HEK293 (cell line): ENCODE results near the gene UBE2M.

Source experiments
- EGR2 ChIP-seq: fragments of 450-650 bp; formaldehyde crosslinking; IDR thresholded peaks from 2 replicates; pipeline ENCODE4 v1.5.1; 2016; ENCODE audit warnings: low read depth, missing biosample characterization, missing genetic modification characterization
- GFI1B ChIP-seq: fragments of 450-650 bp; formaldehyde crosslinking; IDR thresholded peaks from 2 replicates; pipeline ENCODE4 v1.5.1; 2016; ENCODE audit warnings: missing biosample characterization, missing genetic modification characterization
- HOXA7 ChIP-seq: sonication (generic); formaldehyde crosslinking; IDR thresholded peaks from 2 replicates; pipeline ENCODE4 v1.8.1; 2022; ENCODE audit warnings: missing genetic modification reagents, borderline replicate concordance
- KLF16 ChIP-seq: fragments of 450-650 bp; formaldehyde crosslinking; IDR thresholded peaks from 2 replicates; pipeline ENCODE4 v1.5.1; 2017; ENCODE audit warnings: missing biosample characterization, missing genetic modification characterization
- SP7 ChIP-seq: fragments of 450-650 bp; formaldehyde crosslinking; IDR thresholded peaks from 2 replicates; pipeline ENCODE4 v1.5.1; 2016; ENCODE audit warnings: missing biosample characterization, missing genetic modification characterization
- ZBTB17 ChIP-seq: fragments of 450-650 bp; formaldehyde crosslinking; IDR thresholded peaks from 2 replicates; pipeline ENCODE4 v1.5.1; 2016; ENCODE audit warnings: missing biosample characterization, missing genetic modification characterization
- ZBTB20 ChIP-seq: fragments of 450-650 bp; formaldehyde crosslinking; IDR thresholded peaks from 2 replicates; pipeline ENCODE4 v1.5.1; 2016; ENCODE audit warnings: missing biosample characterization, missing genetic modification characterization
- ZNF121 ChIP-seq: fragments of 450-650 bp; formaldehyde crosslinking; IDR thresholded peaks from 2 replicates; pipeline ENCODE4 v1.5.1; 2016; ENCODE audit warnings: missing biosample characterization, missing genetic modification characterization
- ZNF146 ChIP-seq: fragments of 450-650 bp; formaldehyde crosslinking; IDR thresholded peaks from 2 replicates; pipeline ENCODE4 v1.5.1; 2016; ENCODE audit warnings: missing biosample characterization, missing genetic modification characterization
- ZNF211 ChIP-seq: fragments of 450-650 bp; formaldehyde crosslinking; IDR thresholded peaks from 2 replicates; pipeline ENCODE4 v1.5.1; 2016; ENCODE audit warnings: low read depth, missing biosample characterization, missing genetic modification characterization
- ZNF266 ChIP-seq: fragments of 450-650 bp; formaldehyde crosslinking; IDR thresholded peaks from 2 replicates; pipeline ENCODE4 v1.5.1; 2016; ENCODE audit warnings: missing biosample characterization, missing genetic modification characterization, low read depth
- ZNF426 ChIP-seq: fragments of 450-650 bp; formaldehyde crosslinking; IDR thresholded peaks from 2 replicates; pipeline ENCODE4 v1.5.1; 2017; ENCODE audit warnings: missing biosample characterization, missing genetic modification characterization, mild to moderate bottlenecking, inconsistent platforms, moderate library complexity
- ZNF48 ChIP-seq: fragments of 450-650 bp; formaldehyde crosslinking; IDR thresholded peaks from 2 replicates; pipeline ENCODE4 v1.5.1; 2016; ENCODE audit warnings: missing biosample characterization, missing genetic modification characterization
- ZNF501 ChIP-seq: fragments of 450-650 bp; formaldehyde crosslinking; IDR thresholded peaks from 2 replicates; pipeline ENCODE4 v1.5.1; 2016; ENCODE audit warnings: missing biosample characterization, missing genetic modification characterization
- ZNF514 ChIP-seq: fragments of 450-650 bp; formaldehyde crosslinking; IDR thresholded peaks from 2 replicates; pipeline ENCODE4 v1.5.1; 2016; ENCODE audit warnings: missing biosample characterization, missing genetic modification characterization
- ZNF530 ChIP-seq: fragments of 450-650 bp; formaldehyde crosslinking; IDR thresholded peaks from 2 replicates; pipeline ENCODE4 v1.5.1; 2016; ENCODE audit warnings: low read depth, missing biosample characterization, missing genetic modification characterization
- ZNF600 ChIP-seq: fragments of 450-650 bp; formaldehyde crosslinking; IDR thresholded peaks from 2 replicates; pipeline ENCODE4 v1.5.1; 2016; ENCODE audit warnings: missing biosample characterization, missing genetic modification characterization
- ZNF76 ChIP-seq: fragments of 450-650 bp; formaldehyde crosslinking; IDR thresholded peaks from 2 replicates; pipeline ENCODE4; 2016; ENCODE audit warnings: low read depth, missing biosample characterization, missing genetic modification characterization, borderline replicate concordance
- ZNF791 ChIP-seq: fragments of 450-650 bp; formaldehyde crosslinking; IDR thresholded peaks from 2 replicates; pipeline ENCODE4 v1.5.1; 2016; ENCODE audit warnings: missing biosample characterization, missing genetic modification characterization
- ZNF837 ChIP-seq: fragments of 450-650 bp; formaldehyde crosslinking; IDR thresholded peaks from 2 replicates; pipeline ENCODE4 v1.5.1; 2016; ENCODE audit warnings: missing biosample characterization, missing genetic modification characterization
- TF ChIP-seq, protein P1 (sequence below): fragments of 450-650 bp; formaldehyde crosslinking; IDR thresholded peaks from 2 replicates; pipeline ENCODE4 v1.5.1; 2016; ENCODE audit warnings: missing biosample characterization, missing genetic modification characterization
- TF ChIP-seq, protein P2 (sequence below): fragments of 450-650 bp; IDR thresholded peaks from 2 replicates; pipeline ENCODE4 v1.5.1; 2018; ENCODE audit warnings: missing biosample characterization, missing genetic modification characterization
- TF ChIP-seq, protein P3 (sequence below): fragments of 450-650 bp; formaldehyde crosslinking; conservative IDR thresholded peaks from 2 replicates; pipeline ENCODE4 v1.5.1; 2016; ENCODE audit warnings: low read depth, missing biosample characterization, missing genetic modification characterization
- TF ChIP-seq, protein P4 (sequence below): fragments of 450-650 bp; formaldehyde crosslinking; IDR thresholded peaks from 2 replicates; pipeline ENCODE4 v1.5.1; 2017; ENCODE audit warnings: missing biosample characterization, missing genetic modification characterization
- TF ChIP-seq, protein P5 (sequence below): fragments of 450-650 bp; formaldehyde crosslinking; IDR thresholded peaks from 2 replicates; pipeline ENCODE4 v1.5.1; 2017; ENCODE audit warnings: missing biosample characterization, missing genetic modification characterization
- TF ChIP-seq, protein P6 (sequence below): fragments of 450-650 bp; formaldehyde crosslinking; IDR thresholded peaks from 2 replicates; pipeline ENCODE4 v1.5.1; 2017; ENCODE audit warnings: missing biosample characterization, missing genetic modification characterization

The UBE2M gene

DNA sequence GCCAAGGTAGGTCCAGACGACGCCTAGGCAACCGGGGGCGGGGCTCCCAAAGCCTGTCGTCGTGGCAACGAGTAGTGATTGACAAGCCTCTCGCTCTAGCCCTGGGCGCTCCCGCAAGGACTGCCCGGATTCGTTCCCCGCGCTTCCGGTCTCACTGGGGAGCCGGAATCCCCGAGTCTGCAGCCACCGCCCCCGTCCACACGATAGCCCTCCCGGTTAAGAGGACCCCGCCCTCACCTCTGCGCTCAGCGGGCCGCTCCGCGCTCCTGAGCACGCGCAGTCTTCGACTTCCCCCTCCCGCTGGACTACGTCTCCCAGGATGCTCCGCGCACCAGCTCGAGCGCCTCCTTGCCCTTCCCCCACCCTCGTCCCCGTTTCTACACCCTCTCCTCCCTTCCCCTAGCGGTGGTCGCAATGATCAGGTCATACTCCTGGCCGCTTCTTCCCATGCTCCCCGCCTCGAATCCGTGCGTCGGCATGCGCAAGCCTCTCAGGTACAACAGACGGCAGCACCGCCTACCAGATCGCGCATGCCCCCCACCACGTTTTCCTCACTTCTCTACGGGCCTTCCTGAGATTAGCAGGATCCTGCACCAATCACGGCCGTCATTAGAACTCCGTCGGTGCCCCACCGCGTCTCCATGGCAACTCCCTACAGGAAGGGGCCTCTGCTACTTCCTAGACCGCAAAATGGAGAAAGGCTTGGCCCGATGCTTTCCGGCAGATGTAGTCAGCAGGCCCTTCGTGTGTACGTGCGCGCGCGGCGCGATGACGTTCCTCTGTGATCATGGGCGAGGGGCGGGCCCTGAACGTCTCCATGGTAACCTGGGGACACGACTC, 14.6 kb upstream of the UBE2M start, which contains the start of gene MZF1 (continued):
- TF ChIP-seq ZBTB17 (peak; percentile 99), ZNF76 (tag by site-specific recombination) (peak; percentile 95), ZNF211 (tag by site-specific recombination) (no peak), ZNF121 (no peak), HOXA7 (CRISPR knock-in tag) (no peak), ZNF501 (tag by site-specific recombination) (peak; percentile 83), ZNF837 (tag by site-specific recombination) (no peak), ZNF791 (tag by site-specific recombination) (no peak), EGR2 (tag by site-specific recombination) (peak; percentile 69), ZNF266 (tag by site-specific recombination) (no peak), ZBTB20 (tag by site-specific recombination) (peak; percentile 53; the same call in 1 of the 2 replicates), ZNF146 (tag by site-specific recombination) (no peak), KLF16 (tag by site-specific recombination) (peak; percentile 68), ZNF530 (tag by site-specific recombination) (no peak), ZNF514 (tag by site-specific recombination) (no peak), ZNF426 (no peak), GFI1B (tag by site-specific recombination) (no peak; the same call in 1 of the 2 replicates), ZNF600 (tag by site-specific recombination) (no peak), ZNF48 (tag by site-specific recombination) (no peak), SP7 (tag by site-specific recombination) (peak; percentile 77)
- TF ChIP-seq, protein P1, sequence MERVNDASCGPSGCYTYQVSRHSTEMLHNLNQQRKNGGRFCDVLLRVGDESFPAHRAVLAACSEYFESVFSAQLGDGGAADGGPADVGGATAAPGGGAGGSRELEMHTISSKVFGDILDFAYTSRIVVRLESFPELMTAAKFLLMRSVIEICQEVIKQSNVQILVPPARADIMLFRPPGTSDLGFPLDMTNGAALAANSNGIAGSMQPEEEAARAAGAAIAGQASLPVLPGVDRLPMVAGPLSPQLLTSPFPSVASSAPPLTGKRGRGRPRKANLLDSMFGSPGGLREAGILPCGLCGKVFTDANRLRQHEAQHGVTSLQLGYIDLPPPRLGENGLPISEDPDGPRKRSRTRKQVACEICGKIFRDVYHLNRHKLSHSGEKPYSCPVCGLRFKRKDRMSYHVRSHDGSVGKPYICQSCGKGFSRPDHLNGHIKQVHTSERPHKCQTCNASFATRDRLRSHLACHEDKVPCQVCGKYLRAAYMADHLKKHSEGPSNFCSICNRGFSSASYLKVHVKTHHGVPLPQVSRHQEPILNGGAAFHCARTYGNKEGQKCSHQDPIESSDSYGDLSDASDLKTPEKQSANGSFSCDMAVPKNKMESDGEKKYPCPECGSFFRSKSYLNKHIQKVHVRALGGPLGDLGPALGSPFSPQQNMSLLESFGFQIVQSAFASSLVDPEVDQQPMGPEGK: peak; percentile 98
- TF ChIP-seq, protein P2, sequence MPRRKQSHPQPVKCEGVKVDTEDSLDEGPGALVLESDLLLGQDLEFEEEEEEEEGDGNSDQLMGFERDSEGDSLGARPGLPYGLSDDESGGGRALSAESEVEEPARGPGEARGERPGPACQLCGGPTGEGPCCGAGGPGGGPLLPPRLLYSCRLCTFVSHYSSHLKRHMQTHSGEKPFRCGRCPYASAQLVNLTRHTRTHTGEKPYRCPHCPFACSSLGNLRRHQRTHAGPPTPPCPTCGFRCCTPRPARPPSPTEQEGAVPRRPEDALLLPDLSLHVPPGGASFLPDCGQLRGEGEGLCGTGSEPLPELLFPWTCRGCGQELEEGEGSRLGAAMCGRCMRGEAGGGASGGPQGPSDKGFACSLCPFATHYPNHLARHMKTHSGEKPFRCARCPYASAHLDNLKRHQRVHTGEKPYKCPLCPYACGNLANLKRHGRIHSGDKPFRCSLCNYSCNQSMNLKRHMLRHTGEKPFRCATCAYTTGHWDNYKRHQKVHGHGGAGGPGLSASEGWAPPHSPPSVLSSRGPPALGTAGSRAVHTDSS (tag by site-specific recombination): no peak
- TF ChIP-seq, protein P3, sequence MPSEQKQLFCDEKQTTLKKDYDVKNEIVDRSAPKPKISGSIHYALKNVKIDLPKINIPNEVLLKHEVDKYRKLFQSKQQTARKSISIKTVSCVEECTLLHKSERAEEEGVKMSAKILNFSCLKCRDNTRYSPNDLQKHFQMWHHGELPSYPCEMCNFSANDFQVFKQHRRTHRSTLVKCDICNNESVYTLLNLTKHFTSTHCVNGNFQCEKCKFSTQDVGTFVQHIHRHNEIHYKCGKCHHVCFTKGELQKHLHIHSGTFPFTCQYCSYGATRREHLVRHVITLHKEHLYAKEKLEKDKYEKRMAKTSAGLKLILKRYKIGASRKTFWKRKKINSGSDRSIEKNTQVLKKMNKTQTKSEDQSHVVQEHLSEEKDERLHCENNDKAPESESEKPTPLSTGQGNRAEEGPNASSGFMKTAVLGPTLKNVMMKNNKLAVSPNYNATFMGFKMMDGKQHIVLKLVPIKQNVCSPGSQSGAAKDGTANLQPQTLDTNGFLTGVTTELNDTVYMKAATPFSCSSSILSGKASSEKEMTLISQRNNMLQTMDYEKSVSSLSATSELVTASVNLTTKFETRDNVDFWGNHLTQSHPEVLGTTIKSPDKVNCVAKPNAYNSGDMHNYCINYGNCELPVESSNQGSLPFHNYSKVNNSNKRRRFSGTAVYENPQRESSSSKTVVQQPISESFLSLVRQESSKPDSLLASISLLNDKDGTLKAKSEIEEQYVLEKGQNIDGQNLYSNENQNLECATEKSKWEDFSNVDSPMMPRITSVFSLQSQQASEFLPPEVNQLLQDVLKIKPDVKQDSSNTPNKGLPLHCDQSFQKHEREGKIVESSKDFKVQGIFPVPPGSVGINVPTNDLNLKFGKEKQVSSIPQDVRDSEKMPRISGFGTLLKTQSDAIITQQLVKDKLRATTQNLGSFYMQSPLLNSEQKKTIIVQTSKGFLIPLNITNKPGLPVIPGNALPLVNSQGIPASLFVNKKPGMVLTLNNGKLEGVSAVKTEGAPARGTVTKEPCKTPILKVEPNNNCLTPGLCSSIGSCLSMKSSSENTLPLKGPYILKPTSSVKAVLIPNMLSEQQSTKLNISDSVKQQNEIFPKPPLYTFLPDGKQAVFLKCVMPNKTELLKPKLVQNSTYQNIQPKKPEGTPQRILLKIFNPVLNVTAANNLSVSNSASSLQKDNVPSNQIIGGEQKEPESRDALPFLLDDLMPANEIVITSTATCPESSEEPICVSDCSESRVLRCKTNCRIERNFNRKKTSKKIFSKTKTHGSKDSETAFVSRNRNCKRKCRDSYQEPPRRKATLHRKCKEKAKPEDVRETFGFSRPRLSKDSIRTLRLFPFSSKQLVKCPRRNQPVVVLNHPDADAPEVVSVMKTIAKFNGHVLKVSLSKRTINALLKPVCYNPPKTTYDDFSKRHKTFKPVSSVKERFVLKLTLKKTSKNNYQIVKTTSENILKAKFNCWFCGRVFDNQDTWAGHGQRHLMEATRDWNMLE (tag by site-specific recombination): peak; percentile 23; the same call in 1 of the 2 replicates
- TF ChIP-seq, protein P4, sequence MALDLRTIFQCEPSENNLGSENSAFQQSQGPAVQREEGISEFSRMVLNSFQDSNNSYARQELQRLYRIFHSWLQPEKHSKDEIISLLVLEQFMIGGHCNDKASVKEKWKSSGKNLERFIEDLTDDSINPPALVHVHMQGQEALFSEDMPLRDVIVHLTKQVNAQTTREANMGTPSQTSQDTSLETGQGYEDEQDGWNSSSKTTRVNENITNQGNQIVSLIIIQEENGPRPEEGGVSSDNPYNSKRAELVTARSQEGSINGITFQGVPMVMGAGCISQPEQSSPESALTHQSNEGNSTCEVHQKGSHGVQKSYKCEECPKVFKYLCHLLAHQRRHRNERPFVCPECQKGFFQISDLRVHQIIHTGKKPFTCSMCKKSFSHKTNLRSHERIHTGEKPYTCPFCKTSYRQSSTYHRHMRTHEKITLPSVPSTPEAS: no peak
- TF ChIP-seq, protein P5, sequence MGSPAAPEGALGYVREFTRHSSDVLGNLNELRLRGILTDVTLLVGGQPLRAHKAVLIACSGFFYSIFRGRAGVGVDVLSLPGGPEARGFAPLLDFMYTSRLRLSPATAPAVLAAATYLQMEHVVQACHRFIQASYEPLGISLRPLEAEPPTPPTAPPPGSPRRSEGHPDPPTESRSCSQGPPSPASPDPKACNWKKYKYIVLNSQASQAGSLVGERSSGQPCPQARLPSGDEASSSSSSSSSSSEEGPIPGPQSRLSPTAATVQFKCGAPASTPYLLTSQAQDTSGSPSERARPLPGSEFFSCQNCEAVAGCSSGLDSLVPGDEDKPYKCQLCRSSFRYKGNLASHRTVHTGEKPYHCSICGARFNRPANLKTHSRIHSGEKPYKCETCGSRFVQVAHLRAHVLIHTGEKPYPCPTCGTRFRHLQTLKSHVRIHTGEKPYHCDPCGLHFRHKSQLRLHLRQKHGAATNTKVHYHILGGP (tag by site-specific recombination): no peak
- TF ChIP-seq, protein P6, sequence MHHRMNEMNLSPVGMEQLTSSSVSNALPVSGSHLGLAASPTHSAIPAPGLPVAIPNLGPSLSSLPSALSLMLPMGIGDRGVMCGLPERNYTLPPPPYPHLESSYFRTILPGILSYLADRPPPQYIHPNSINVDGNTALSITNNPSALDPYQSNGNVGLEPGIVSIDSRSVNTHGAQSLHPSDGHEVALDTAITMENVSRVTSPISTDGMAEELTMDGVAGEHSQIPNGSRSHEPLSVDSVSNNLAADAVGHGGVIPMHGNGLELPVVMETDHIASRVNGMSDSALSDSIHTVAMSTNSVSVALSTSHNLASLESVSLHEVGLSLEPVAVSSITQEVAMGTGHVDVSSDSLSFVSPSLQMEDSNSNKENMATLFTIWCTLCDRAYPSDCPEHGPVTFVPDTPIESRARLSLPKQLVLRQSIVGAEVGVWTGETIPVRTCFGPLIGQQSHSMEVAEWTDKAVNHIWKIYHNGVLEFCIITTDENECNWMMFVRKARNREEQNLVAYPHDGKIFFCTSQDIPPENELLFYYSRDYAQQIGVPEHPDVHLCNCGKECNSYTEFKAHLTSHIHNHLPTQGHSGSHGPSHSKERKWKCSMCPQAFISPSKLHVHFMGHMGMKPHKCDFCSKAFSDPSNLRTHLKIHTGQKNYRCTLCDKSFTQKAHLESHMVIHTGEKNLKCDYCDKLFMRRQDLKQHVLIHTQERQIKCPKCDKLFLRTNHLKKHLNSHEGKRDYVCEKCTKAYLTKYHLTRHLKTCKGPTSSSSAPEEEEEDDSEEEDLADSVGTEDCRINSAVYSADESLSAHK (tag by site-specific recombination): peak; percentile 76
